Stimulated activated CD8-positive, alpha-beta memory T cell treated with anti-CD3 and anti-CD28 coated beads, Interleukin-4, amount 100 ng/mL, for 24 hours (primary cell): ENCODE results near the gene CEP57.

ENCODE experiments used
- DNase-seq: peaks from one replicate; pipeline ENCODE4 v3.0.0-alpha.2; 2020; ENCODE audit warnings: low read depth

The CEP57 gene

DNA sequence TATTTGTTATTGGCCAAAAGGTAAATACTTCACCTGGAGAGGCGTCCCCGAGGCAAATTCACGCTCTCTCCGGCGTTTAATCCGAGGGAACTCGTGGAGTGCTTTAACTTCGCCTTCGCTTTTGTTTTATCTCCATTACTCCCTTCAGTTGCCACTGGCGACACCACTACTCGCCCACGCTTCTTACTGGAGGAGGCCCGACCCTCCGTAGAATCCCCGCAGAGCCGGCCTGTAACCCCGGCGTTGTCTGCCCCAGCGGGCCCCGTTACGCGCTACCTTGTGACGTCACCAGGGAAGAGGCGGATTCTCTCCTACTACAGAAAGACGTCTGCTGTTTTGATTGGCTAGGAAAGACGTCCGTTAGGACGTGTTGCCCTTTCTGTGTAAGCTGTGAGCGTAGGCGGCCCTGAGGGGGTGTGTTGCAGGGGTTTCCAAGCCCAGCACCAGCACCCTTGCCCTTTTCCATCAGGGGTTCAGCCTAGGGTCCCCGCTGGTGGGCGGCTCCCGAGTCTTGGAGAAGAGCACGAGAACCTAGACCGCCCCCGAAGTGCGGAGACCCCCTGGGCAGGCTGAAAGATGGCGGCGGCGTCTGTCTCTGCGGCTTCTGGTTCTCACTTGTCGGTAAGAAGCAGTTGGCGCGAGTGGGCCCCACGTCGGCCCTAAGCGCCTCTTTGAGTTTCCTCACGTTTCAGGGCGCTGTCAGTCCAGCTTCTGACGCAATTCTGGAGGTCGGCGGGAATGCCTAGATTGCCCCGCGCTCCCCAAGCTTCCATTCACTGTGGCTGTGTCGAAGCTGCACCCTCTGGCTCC lies at the start of gene CEP57:
Gene CEP57, plus strand, starts transcription at position 376 of the 810 bp plus-strand sequence. Its CDS starts 201 bp downstream, at position 577.
- DNase-seq: peak; percentile 91

GRCh38 chr11:95750101-95750500 lies 40.2 kb upstream of the CEP57 start:
- DNase-seq: no peak

DNA sequence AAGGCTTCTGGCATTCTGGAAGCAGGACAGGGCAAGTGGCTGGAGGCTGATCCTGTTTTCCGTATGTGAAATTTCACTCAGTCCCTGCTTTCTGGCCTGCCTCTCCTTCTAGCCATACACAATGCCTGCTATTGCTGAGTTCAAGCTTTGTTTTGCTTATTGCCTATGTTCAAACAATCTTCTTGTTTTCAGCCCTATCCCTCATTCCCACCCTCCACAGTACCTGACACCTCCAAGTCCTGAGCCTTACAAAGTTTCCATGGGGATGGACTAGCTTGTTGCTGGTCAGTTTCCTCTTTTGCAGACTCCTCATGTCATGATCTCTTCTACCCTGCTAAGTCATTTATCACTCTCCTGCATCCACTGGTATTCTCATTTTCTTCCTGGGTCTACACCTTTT lies 38.8 kb upstream of the CEP57 start:
- no peak for DNase-seq

DNA sequence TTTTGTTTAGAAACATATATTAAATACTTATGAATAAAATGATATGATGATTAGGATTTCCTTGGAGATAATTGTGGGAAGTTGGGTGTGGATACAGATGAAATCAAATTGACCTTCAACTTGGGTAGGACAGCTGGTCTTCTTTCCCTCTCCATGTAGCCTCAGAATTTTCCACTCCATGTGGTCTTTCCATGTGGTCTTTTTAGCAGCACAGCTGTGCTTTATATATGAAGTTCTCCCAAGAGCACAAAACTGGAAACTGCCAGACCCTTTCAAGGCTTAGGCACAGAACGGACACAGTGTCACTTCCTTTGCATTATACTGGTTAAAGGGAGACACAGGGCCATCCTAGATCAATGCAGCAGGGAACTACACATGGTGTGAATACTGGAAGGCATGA lies 29.4 kb upstream of the CEP57 start:
- DNase-seq: no peak

DNA sequence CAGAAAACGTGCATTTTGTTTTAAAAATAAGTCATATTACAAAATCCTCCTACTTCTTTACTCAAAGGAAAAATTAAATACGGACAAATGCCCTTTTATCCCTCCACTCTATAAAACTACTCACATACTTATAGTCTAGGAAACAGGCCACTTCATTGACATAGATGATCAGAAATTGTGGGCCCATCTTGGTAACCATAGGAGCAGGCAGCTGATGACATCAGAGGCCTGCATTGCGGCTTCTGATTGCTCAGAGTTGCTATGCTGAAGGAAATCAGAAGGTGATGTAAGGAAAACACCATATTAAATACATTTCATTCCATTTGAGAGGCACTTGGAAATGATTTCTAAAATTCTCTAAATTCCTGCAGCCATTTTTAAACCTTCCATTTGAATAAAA lies 27.8 kb upstream of the CEP57 start:
- DNase-seq: no peak

GRCh38 chr11:95764267-95764898 lies 25.9 kb upstream of the CEP57 start:
- DNase-seq: no peak

GRCh38 chr11:95766701-95767100 lies 23.6 kb upstream of the CEP57 start:
- DNase-seq: no peak

DNA sequence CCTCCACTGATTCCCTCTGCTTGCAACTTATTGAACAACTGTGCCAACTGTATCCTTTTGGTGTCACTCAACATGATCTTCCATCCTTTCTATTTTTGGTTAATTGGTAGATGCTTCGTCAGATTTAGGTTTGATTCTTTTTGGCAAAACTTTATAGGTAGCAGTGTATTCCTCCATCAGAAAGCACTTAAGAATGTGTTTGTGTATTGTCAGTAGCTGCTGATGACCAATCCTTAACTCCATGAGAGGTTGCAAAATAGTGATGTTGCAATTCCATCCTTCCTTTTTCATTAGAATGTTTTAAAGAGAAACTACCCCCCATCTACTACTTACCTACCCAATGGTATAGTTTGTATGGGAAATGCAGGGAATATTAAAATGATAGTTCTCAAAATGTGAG lies 22.8 kb upstream of the CEP57 start:
- no peak for DNase-seq

- DNase-seq: no peak
These were observed 21.8 kb upstream of the CEP57 start for GRCh38 chr11:95768521-95768920.

DNA sequence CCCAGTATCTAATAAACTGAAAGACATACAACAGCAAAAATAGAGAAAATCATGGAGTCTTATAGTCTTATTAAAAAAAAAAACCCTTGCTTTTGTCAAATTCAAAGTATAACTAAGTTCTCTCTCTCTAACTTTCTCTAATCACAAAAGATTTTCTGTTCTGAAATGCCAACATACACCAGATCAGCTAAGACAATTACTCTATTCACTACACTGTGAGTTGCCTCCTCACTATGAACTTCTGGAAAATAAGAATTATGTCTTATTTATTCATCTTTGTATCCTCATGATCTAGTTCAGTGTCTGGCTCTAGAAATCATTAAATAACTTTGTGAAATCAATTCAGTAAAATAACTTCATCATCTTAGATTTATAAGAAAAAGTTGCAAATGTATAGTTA lies 13.4 kb upstream of the CEP57 start:
- DNase-seq: no peak

DNA sequence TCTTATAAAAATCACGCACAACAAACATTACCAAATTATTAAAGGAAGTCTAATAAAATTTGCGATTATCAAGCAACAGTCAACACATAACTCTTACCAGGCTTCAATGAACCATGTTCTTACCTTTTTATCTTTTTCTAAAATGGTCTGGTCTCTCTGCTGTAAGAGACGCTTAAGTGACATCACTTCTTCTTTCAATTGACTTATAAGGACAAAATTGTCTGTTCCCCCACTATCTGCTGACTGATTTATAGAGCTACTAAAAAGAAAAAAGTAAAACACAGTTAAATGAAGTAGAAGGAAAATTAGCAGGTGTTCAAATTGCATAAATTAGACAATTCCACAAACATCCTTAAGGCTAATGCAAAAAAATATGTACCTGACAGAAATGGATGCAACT lies 11.6 kb upstream of the CEP57 start:
- DNase-seq: no peak

DNA sequence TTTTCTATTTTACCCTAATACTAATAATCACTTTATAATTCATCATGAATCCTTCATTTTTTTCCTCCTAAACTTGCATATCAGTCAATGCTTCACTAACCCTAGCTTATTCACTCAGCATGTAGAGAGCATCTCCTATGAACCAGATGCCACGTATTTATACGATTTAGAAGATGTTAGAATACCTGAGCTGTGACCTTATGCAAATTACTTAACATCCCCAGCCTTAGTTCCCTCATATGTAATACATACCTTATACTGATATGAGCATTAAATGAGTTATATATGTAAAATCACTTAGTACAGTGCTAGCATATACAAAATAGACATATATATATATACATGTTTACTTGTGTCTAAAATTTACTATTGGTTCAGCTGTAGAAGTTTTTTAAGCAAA lies 9.8 kb upstream of the CEP57 start:
- no peak for DNase-seq

- peak; percentile 2 for DNase-seq
These were observed 1.3 kb upstream of the CEP57 start for GRCh38 chr11:95788921-95789505.

DNA sequence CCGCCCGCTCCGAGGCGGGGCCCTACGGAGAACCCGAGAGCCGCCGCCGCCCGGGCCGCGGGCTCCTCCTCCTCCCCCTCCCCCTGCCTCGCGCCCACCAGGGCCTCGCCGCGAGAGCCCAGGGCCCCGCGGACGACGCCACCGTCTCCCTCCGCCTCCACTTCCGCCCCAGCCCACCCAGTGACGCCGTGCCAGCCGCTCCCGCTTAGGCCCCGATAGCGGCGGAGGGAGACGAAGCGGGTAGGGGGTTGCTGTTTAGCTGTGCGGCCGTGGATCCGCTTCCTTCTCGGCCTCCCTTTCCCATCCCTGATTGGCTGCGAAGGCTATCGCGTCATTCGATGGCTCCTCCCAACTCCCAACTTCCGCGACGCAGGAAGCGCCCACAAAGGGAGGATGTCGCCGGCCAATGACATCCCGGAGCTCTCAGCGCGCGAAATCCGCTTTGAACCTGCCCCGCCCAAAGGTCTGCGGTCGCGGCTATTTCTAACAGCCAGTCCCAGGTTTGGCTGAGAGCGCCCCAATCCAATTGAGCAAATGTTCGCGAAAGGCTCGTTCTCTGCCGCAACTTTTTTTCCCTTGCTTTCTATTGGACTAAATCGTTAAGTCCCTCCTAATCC lies 684 bp upstream of the CEP57 start, which contains the start of gene FAM76B:
Gene FAM76B, minus strand, starts transcription at position 277 of the 617 bp plus-strand sequence. CDS start 304 bp downstream, outside the sequence.
- peak; percentile 96 for DNase-seq

DNA sequence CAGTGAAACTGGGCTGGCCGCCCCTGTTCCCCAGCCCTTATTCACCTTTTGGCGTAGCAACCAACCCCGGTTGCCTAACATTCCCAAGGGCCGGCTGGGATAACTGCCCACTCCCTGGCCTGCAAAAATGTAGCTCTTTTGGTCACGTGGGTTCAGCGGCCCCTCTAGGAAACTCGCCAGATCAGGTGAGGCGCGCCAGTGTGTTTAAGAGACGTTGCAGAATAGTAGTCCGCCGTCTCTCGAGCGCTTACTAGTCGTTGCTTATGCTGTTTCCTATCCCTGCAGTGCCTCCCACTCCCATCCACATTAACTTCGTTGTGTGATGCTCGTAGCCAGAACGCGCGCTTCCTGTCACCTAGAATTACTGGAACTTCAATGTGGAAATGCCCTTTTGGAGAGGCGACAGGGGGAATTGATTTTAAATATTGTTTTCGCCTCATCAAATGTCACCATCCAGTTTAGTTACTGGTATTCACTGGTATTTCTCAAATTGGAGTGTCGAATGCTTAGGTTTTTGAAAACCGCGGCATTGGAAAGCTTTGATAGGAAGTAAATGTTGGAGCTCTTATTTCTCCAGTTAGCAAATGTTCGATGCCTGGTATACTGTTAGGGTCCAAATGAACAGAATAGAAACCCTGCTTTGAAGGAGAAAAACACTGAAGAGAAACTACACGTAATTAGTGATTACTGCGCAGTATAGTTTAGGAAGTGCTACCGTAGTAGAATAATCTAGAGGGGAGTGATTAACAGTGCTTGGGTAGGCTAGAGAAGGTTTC lies 823 bp downstream of the CEP57 start:
- DNase-seq: peak; percentile 28

DNA sequence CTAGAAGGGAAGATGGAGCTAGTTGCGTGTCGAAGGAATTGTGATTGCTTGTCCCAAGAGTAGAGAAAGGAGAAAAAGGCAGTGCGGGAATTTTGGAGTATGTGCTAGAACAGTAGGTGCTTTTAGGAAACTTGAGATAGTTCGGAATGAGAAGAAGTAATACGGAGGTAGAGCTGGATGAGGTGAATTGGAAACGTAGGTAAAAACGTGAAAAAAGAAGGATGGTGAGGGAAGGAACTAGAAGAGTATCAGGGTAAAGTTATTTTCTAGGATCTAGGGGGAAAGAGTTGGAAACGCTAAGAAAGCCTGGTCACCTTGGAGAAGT lies 1.4 kb downstream of the CEP57 start:
- DNase-seq: no peak

DNA sequence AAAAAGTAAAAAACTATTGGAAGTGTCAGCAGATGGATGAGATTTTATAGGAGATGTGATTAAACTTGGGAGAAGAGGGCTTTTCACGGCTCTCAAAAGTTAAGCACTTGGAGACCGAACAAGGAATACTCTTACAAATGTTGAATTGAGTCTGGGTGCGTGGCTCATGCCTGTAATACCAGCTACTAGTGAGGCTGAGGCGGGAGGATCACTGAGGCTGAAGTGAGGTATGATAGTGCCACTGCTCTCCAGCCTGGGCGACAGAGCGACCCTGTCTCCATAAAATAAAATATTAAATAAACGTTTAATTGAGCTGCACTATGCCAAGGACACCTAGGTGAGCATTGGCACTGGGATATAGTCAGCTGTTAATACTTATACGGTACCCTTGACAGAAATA lies 1.9 kb downstream of the CEP57 start:
- no peak for DNase-seq

DNA sequence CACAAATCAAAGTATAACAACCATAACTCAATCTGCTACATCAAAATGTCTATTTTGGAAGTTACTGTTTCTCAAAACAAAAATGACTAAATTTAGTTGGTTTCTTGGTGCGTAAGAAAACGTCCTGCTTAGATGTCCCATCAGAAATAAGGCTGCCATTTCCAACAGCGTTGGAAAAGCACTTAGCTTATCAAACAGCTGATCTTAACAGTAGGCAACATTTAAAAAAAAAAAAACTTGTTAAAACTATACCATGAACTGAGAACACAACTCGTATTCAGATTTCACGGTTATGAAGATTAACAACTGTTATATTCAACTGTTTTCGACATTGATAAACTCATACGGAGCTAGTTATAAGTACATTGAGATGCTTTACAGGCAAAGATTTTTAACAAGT lies 2.4 kb downstream of the CEP57 start:
- DNase-seq: no peak

DNA sequence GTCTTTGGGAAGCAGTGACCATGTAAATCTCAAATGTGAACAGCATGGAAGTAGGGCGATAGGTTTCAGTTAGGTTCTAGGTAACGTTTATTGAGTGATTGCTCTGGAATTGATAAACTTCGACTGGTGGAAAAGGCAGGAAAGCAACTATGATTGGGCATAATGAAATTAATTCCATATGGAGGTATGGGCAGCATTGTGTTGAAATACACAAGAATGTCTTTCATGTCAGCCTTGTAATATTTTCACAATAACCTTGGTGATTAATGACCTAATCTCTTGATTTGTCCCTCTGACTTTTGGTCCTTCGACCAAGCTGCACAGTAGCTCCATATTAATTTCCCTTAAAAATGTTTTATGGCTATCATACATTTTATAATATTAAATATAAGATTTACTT lies 2.8 kb downstream of the CEP57 start:
- DNase-seq: no peak

- no peak for DNase-seq
These were observed 3.8 kb downstream of the CEP57 start for GRCh38 chr11:95794086-95794485.

DNA sequence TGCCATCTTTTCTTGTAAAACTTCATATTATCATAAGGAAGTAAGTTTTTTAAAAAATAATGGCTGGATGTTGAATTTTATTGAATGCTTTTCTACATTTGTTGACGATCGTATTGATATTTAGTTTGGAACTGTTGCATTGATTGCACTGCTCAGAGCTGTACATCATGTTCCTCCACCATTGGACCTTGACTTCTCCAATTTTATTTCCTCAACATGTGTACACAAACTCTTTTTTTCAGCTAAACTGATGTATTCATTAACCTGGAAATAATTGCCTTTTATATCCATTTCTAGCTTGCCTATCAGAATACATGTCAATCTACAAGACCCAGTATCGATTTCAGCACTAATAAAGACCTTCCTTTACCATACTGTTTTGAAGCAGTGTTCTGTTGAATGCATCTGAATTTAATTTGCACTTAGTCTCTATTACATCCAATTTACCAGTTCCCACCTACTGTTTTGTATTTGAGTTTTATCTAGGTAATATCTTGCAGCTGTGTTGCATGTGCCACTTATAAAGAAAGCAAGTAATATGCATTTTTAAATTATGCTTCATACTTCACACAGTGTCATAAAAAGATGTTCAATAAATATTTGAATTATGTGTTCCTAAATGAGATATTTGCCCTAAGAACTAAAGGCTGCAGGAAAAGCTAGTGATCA lies 5.5 kb downstream of the CEP57 start:
- DNase-seq: no peak

- no peak for DNase-seq
These were observed 6.2 kb downstream of the CEP57 start for GRCh38 chr11:95796501-95796900.
